Astrocyte (in vitro differentiated cells and primary cell): ENCODE data around the gene RNU2-63P.
"Not testable (repeated sequence)": the region's sequence is repeated elsewhere in the genome, so short reads cannot be mapped to it uniquely, and the experiment has no call there.

Source experiments
- EZH2 ChIP-seq: IDR thresholded peaks from 2 replicates; pipeline ENCODE4 v1.6.1; 2012; ENCODE audit warnings: mild to moderate bottlenecking, low read length, inconsistent platforms; ENCODE audit not compliant: insufficient read depth
- TF ChIP-seq, protein P1 (sequence below): IDR thresholded peaks from 2 replicates; pipeline ENCODE4 v1.5.1; 2011; ENCODE audit warnings: low read depth, mild to moderate bottlenecking, inconsistent platforms, low read length, moderate library complexity; ENCODE audit not compliant: insufficient read depth

DNA sequence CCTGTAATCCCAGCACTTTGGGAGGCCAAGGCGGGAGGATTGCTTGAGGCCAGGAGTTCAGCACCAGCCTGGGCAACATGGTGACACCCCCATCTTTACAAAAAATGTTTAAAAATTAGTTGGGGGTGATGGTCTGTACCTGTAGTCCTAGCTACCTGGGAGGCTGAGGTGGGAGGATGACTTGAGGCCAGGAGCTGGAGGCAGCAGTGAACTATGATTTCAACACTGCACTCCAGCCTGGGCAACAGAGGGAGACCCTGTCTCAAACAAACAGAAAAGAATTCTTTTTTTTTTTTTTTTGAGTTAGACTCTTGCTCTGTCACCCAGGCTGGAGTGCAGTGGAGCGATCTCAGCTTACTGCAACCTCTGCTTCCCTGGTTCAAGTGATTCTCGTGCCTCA is 15.9 kb downstream of the RNU2-63P start:
- TF ChIP-seq, protein P1, sequence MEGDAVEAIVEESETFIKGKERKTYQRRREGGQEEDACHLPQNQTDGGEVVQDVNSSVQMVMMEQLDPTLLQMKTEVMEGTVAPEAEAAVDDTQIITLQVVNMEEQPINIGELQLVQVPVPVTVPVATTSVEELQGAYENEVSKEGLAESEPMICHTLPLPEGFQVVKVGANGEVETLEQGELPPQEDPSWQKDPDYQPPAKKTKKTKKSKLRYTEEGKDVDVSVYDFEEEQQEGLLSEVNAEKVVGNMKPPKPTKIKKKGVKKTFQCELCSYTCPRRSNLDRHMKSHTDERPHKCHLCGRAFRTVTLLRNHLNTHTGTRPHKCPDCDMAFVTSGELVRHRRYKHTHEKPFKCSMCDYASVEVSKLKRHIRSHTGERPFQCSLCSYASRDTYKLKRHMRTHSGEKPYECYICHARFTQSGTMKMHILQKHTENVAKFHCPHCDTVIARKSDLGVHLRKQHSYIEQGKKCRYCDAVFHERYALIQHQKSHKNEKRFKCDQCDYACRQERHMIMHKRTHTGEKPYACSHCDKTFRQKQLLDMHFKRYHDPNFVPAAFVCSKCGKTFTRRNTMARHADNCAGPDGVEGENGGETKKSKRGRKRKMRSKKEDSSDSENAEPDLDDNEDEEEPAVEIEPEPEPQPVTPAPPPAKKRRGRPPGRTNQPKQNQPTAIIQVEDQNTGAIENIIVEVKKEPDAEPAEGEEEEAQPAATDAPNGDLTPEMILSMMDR = not testable (repeated sequence)
- not testable (repeated sequence) for TF ChIP-seq EZH2
